GM12892 (cell line): ENCODE measurements around the gene RAPGEF1.
"Not testable (repeated sequence)": the region's sequence is repeated elsewhere in the genome, so short reads cannot be mapped to it uniquely, and the experiment has no call there.

Source experiments
- DNase-seq: peaks from one replicate; pipeline ENCODE4 v3.0.0; 2011; ENCODE audit not compliant: insufficient read length
- FAIRE-seq: peaks from 2 replicates; lab custom pipeline; 2011; peaks lifted over from hg19 to GRCh38; lab: Jason Lieb, UNC
- POLR2A ChIP-seq: IDR thresholded peaks from 2 replicates; pipeline ENCODE4 v1.6.1; 2011; ENCODE audit warnings: low read depth, low read length, control low read depth
- POLR2AphosphoS5 ChIP-seq: IDR thresholded peaks from 2 replicates; pipeline ENCODE4 v1.6.1; 2011; ENCODE audit warnings: low read depth, low read length, control low read depth
- TAF1 ChIP-seq: IDR thresholded peaks from 2 replicates; pipeline ENCODE4 v1.6.1; 2011; ENCODE audit warnings: low read depth, mild to moderate bottlenecking, control low read depth, low read length, borderline replicate concordance

Gene RAPGEF1

DNA sequence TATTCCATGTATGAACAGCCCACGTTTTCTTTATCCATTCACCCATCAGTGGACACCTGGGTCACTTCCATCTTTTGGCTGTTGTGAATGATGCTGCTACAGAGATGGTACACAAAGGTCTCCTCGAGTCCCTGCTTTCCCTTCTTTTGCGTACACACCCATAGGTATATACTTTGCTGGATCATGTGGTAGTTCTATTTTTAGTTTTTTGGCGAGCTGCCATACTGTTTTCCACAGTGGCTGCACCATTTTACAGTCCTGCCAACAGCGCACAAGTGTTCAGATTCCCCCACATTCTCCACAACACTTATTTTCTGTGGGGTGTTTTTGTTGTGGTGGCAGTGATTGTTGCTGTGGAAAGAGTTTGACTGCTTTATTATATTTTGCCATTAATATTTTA lies 16.2 kb downstream of the RAPGEF1 start:
- no peak for DNase-seq
- TF ChIP-seq POLR2A: no peak
- no peak for TF ChIP-seq TAF1
- no peak for TF ChIP-seq POLR2AphosphoS5
- no peak for FAIRE-seq

DNA sequence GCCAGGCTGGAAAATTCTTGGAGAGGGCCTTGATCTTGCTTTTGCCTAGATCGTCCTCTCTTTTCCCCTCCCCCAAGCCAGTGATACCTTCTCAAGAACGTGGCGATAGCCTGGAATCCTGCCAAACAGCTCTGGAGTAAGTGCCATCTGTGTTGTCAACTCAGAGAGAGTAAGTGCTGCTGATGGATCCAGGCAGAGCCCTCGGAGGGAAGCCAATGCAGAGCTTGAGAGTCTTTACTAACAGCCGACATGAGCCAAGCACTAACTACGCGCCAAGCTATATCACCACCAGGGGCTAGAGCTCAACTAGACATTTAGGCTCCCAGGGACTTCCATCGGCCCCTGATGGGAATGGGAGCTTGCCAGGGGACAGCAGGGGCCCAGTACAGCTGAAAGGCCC lies 17.6 kb downstream of the RAPGEF1 start:
- FAIRE-seq (no peak), DNase-seq (no peak)
- TF ChIP-seq POLR2A (no peak), TAF1 (no peak), POLR2AphosphoS5 (no peak)

DNA sequence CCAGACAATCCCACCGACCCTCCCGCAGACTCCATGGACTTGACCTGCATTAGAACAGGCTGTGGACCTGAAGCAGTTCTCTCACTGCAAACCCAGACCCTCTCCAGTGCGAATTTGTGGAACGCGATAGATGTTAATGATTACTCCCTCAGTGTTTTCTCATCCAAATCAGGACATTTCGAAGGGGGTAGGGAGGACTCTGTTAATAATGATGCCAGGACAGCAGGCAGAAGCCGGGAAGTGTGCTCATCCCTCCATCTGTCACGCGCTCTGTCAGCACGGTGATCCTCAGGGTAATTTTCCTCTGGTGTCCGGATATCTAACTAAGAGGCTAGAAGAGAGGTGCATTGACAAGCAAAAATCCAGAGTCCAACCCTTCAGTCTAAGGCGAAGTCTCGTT lies 18.8 kb downstream of the RAPGEF1 start:
- FAIRE-seq (no peak), DNase-seq (no peak)
- TF ChIP-seq TAF1 (no peak), POLR2AphosphoS5 (no peak), POLR2A (no peak)

DNA sequence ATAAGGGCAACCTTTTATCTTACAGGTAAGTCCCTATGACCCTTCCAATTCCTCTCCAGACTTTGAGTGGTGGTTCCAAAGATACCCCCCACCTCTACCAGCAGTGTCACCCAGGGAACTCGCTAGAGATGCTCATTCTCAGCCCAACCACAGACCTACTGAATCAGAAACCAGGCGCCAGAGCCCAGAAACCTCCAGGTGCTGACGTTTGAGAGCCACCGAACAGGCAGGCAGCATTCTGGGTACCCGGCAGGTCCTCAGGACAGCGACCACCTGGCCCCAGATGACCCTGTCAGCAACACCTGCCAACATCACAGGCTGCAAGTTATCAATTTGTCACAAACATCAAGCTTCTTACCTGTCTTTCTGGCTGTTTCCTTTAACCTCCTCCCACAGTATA lies 19.5 kb downstream of the RAPGEF1 start:
- FAIRE-seq: peak; percentile 56
- TF ChIP-seq TAF1: no peak
- TF ChIP-seq POLR2AphosphoS5: no peak
- no peak for TF ChIP-seq POLR2A
- DNase-seq: no peak

DNA sequence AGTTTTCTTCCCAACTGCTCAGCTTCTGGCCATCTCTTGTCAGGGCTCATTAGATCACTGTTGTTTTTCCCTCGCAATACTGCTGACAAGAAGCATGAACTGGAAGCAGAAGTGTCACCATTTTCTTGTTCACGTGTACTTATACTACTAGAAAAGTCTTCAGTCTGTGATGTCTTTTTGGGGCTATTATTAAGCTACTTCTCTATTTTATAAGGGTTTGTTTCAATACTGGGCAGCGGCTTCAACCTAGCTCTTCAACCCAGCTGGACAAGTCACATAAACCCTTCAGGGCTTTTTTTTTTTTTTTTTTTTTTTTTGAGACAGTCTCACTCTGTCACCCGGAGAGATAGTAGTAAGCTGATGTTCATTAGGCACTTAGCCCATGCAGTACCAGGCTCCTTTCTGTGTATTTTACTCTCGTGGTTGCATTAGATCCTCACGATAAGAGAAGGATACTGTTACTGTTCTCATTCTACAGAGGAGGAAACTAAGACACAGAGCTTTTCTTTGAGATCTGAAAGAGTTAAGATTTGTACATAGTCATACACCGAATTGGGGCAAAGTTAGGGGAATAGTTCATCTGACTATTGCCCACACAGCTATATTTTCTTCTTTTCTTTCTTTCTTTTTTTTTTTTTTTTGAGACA lies 20.5 kb downstream of the RAPGEF1 start:
- no peak for TF ChIP-seq TAF1
- TF ChIP-seq POLR2A: no peak
- TF ChIP-seq POLR2AphosphoS5: no peak
- FAIRE-seq (peak; percentile 42), DNase-seq (no peak)

- TF ChIP-seq TAF1 (no peak), POLR2A (no peak), POLR2AphosphoS5 (no peak)
- FAIRE-seq (no peak), DNase-seq (no peak)
Observed at GRCh38 chr9:131717719-131718460, 22.0 kb downstream of the RAPGEF1 start.

DNA sequence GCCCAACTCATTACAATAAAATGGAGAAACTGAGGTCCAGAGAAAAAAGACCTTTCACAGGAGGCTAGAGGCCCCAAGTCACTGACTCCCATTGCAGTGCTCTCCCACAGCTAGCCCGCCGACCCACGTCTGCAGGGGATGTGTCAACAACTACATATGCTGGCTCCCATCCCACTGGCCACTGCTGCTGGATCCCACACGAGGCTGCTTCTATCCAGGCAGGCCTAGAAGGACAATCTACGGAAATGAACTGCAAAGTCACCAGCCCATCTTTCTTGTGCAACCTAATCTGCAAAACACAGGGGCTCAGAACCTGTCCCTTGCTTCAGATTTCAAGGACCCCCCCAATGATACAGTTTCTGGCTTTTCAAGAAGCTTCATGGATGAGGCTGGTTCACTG lies 24.0 kb downstream of the RAPGEF1 start:
- DNase-seq (no peak), FAIRE-seq (no peak)
- TF ChIP-seq POLR2A: no peak

DNA sequence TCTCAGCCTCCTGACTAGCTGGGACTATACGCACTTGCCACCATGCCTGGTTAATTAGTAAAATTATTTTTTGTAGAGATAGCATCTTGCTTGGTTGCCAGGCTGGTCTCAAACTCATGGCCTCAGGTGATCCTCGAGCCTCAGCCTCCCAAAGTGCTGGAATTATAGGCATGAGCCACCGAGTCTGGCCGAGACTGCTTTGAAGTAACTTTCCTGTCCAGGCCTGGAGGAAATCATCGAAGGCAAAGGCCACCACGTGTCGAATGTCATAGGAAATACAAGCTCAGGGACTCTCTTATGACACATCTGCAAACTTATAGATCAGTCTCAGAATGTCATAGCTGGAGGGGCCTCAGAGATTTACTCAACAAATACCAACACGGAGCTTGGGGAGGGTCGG lies 25.1 kb downstream of the RAPGEF1 start:
- DNase-seq: no peak
- no peak for TF ChIP-seq POLR2AphosphoS5
- no peak for TF ChIP-seq TAF1
- TF ChIP-seq POLR2A: no peak
- FAIRE-seq: no peak

GRCh38 chr9:131714161-131714646 lies 25.7 kb downstream of the RAPGEF1 start:
- FAIRE-seq: no peak
- DNase-seq: no peak
- TF ChIP-seq POLR2AphosphoS5 (no peak), POLR2A (no peak)

GRCh38 chr9:131713016-131713415 lies 26.9 kb downstream of the RAPGEF1 start:
- FAIRE-seq (no peak), DNase-seq (no peak)
- TF ChIP-seq POLR2A: no peak
- no peak for TF ChIP-seq TAF1
- no peak for TF ChIP-seq POLR2AphosphoS5

GRCh38 chr9:131712151-131712716 lies 27.6 kb downstream of the RAPGEF1 start:
- DNase-seq (no peak), FAIRE-seq (no peak)
- no peak for TF ChIP-seq TAF1
- TF ChIP-seq POLR2A: no peak
- no peak for TF ChIP-seq POLR2AphosphoS5

DNA sequence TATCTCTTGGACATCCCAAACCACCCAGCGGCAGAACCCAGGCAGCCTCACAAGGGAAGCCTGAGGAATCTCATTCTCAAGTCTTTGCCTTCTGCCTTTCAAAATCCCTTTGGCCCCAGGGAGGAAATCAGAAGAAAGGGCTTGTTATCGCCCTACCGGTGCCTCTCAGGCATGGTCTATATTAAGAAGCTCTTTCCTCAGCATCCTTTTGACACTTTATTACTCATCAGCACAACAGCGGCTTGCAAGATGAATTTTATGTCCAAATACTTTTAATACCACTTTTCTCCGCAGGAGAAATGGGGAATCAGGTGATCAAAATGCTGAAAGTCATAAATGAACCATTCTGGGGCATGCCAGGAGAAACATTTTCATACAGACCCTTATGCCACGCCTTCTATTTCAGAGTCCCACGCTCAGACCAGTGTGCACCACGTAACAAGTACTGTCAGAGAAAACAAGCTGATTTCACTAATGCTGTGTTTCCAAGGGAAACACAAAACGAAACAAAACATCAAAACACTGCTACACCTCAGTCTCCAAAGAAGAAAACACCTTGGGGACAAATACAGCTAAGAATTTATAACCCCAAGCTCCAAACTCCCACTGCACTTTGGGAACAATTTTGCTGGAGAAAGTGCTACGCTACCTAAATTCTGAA lies 30.0 kb downstream of the RAPGEF1 start:
- TF ChIP-seq TAF1: no peak
- no peak; the same call in 1 of the 2 replicates for TF ChIP-seq POLR2A
- no peak for TF ChIP-seq POLR2AphosphoS5
- FAIRE-seq: peak; percentile 51
- DNase-seq: peak; percentile 43

GRCh38 chr9:131709010-131709770 lies 30.7 kb downstream of the RAPGEF1 start:
- DNase-seq: not testable (repeated sequence)
- peak; percentile 58 for FAIRE-seq
